Right renal cortex interstitium (tissue), 3 donors: ENCODE measurements around the gene CMC2. TPM values are rescaled to one million over a fixed set of nuclear protein-coding genes. Genes with fewer than 3 reads are reported as not detected.
A peak's percentile ranks its signal among the peaks of the same experiment; 100 is the strongest.

Source experiments
- DNase-seq, 3 donors: peaks; one replicate each; pipeline ENCODE4 v3.0.0-alpha.2; 2013; ENCODE audit warnings: low read depth in 3 of 3, low spot score in 2 of 3
- polyA plus RNA-seq, 3 donors: library from polyadenylated mRNA; unstranded; fragments of 120-200 nt; gene quantifications; one replicate each; pipeline ENCODE4 v1.2.1, GENCODE V29; 2013; ENCODE audit not compliant: insufficient read length in 3 of 3

The CMC2 gene
- polyA plus RNA-seq, 3 donors = 66.8 to 68.6 (median 68.1) TPM

- DNase-seq = no peak
These were observed 2.9 kb downstream of the CMC2 start for GRCh38 chr16:81003610-81004460.

DNA sequence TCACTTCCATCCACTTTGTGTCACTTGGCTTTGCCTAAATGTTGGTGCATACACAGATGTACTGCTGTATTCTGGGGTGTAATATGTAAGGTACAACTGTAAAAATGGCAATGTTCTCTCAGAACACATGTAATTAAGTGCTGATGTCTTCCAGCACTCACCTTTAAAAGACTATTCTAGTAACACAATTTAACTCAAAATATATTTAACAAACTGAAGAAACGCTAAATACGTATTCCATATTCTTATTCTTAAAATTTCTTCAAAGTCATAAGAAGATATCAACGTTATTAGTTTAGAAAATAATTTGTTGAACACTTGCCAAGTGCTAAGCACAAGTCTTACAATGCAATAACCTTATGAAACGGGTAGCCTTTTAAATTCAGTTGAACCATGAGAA, 3.6 kb downstream of the CMC2 start:
- DNase-seq = no peak

- DNase-seq = no peak
These were observed 5.4 kb downstream of the CMC2 start for GRCh38 chr16:81001330-81001729.

- DNase-seq = no peak
These were observed 5.8 kb downstream of the CMC2 start for GRCh38 chr16:81000873-81001272.

GRCh38 chr16:80997964-80998620, 8.6 kb downstream of the CMC2 start:
- no peak for DNase-seq

DNA sequence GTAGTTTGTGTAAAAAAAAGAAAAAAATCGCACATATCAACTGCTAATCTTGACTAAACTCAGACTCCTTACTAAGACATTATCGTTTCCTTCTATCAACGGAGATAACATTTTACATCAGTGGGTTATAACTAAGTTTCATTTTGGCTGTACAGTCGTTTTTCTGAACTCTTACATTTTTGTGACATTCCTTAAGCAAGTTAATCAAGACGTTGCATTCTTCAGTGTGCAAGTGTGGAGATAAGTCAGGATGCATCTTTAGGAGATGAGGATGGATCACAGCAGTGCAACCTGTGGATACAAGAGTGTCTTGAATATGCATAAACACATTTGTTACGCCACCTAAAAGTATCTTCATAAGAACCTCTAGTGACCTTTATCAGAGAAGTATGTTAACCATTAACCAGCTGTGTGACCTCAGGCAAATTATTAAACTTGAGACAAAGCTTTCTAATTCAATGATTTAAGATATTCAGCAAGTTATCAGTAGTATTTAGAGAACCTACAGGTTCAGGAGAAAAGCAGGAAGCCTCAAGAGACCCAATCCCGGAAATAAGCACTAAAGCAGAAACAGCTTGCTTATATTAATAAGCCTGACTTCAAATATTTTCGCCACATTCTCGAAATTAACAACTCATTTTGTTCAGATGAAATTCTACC, 9.4 kb downstream of the CMC2 start:
- peak in 1 of 3 donors; percentile 36 for DNase-seq

DNA sequence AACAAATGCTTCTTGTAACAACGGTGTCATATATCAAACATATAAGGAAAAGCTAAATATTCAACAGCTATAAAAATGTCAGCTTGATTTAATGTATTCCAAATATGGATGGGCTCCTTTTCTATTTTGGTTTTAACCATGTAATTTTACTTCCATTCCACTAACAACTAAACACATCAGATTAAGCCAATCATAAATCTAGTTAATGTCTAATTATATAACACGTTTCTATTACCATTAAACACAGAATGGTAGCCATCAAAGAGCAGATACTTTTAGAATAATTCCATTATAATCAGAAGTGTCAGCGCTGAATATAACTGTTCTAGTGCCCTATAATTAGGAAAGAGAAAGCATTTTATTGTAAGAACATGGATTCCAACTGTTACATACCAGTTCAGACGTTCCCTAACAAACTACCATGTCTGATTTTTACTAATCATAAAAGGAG, 10.0 kb downstream of the CMC2 start:
- DNase-seq = peak in 1 of 3 donors; percentile 41

DNA sequence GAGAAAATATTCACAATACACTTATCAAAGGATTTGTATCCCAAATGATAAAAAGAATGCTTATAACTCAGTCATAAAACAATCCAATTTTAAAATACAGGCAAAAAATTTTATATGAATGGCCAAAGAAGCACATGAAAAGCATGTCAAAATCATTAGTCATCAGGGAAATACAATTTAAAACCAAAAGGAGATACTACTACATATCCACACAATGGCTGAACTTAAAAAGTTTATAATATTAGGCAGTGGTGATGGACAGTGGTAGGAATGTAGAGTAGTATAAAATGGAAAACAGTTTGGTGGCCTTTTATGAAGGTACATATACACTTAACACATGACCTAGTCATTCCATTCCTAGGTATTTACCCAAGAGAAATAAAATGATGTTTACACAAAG, 12.2 kb downstream of the CMC2 start:
- no peak for DNase-seq

DNA sequence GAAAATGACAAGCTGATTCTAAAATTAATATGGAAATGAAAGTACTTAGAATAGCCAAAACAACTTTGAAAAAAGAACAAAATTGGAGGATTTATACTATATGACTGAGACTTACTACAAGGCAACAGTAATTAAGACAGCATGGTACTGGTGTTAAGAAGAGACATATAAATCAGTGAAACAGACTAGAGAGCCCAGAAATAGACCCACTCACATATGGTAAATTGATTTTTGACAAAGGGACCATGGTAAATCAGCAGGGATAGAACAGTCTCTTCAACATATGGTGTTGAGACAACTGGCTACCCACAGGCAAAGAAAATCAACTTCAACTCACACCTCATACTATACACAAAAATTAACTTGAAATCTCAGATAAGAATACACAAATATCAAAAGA, 12.9 kb downstream of the CMC2 start:
- no peak for DNase-seq

DNA sequence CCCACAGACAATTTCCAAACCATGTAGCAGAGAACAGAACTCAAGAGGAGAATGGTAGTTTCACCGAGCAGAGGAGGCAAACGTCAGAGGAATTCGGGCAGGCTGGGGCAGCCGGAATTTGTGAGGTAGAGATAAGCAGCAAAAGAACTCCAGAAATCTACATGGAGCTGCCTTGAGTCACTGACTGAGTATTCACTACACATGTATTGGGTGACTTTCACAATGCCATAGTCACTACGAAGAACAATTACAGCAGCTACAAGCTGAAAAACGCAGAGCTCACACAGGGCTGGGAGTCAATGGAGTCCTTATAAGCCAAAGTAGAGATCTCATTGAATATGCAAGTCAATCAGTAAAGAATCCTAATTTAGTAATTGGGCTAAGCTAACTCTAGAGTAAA, 13.4 kb downstream of the CMC2 start:
- no peak for DNase-seq

DNA sequence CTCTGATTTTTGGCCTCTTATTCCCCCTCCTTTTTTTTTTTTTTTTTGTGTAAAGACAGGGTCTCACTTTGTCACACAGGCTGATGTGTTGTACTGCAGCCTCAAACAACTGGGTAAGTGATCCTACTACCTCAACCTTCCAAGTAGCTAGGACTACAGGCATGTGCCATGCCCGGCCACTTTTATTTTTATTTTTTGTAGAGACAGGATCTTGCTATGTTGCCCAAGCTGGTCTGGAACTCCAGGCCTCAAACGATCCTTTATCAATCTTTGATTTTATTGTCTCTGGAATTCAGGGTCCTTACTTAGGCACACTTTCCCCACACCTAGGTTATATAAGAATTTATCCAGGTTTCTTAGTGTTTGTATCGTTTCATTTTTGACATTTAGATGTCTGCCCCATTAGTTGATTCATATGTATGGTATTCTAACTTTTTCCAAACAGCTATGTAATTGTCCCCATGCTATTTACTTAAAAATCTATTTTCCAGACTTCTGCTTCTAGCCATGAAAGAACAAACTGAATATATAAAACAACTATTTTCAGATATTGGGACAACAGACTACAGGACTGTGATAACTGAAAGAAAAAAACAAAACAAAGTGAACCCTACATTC, 13.9 kb downstream of the CMC2 start:
- DNase-seq = no peak

DNA sequence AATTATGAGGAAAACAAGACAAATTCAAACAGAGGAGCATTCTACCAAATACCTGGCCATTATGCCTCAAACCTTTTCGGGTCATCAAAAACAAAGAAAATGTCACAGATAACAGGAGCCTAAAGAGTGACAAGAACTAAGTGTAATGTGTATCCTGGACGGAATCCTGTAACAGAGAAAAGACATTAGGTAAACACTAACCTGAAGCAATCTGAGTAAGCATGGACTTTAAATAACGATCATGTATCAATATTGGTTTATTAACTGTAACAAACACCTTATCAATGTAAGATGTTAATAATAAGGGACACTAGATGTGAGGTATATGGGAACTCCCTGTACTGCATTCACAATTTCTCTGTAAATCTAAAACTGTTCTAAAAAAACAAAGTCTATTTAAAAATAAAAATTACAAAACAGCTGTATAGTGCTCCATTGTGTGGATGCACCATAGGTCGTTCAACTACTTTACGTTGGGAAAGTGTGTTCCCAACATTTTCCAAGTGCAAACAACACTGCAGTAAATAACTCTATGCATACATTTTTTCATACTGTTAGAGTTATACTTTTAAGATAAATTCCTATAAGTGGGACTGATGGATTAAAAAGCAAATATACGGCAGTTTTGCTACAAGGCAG, 14.8 kb downstream of the CMC2 start:
- no peak for DNase-seq

DNA sequence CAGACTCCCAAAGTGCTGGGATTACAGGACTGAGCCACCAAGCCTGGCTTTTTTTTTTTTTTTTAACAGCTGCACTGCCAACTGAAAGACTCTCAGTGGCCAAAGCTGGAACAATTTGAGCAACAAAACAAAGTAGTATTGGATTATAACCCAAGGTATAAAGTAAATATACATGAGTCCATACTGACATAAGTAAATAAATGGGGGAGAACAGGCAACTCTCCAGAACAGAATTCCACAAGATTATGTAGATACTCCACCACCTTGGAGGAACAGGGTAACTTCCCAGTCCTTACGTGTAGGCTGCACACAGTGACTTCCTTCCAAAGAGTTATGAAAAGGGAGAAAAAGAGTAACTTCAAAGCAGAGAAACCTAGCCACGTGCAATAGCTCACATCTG, 15.7 kb downstream of the CMC2 start:
- DNase-seq = no peak

GRCh38 chr16:80990577-80990976, 16.1 kb downstream of the CMC2 start:
- no peak for DNase-seq

- no peak for DNase-seq
These were observed 16.9 kb downstream of the CMC2 start for GRCh38 chr16:80989801-80990200.

- DNase-seq = no peak
These were observed 17.9 kb downstream of the CMC2 start for GRCh38 chr16:80988756-80989155.

DNA sequence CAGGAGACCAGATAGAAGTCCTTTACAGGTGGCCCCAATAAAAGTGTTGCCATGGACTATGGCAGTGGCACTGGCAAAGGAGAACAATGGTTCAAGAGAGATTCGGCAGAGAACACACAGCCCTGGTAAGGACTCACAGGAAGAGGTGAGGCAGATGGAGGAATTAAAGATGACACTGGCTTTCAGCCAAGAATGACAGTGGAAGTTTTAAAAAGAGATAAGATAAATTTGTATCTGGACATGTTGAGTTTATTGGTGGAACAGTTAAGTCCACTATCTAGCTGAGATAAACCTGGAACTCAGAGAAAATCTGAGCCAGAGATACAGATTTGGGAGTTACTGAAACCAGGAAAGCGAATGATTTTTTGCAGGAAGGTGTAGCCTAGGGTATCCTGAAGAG, 20.1 kb downstream of the CMC2 start:
- DNase-seq = no peak

GRCh38 chr16:80985611-80986010, 21.1 kb downstream of the CMC2 start:
- DNase-seq = no peak

DNA sequence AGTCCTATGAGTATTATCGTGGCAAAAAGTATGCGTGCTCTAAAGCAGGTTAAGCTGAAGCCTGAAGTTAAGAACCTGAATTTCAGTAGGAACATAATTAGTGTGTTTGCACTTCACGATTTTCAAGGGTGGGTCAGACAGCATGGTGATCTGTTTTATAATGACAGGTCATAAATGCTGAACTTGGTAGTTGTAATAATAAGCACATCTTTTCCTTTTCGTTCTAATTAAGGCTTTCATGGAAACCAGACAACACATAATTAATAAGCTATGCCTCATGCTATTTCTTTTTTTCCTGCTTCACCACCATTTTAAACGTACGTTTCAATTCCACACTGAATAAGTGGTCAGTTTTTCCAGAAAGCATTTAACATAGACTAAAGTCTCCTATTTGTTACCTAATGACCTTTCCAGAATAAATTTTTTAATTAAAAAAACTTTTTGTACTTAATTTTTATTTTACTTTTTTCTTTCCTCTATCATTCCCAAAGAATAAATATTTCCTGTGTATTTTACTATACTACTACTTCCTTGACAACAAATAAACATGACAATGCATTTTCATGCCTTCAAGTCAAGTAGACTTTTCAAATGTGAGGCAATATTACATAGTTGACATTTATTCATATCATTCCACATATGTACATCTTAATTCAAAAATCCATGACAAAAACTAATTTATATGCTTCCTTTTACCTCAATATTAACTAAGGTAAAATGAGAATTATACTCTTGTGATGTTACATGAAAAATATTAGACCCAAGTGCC, 22.4 kb downstream of the CMC2 start:
- DNase-seq = no peak

GRCh38 chr16:80982646-80983045, 24.0 kb downstream of the CMC2 start:
- DNase-seq = no peak
